D341Med (cell line): ENCODE data around the gene HADH.
"Not testable (repeated sequence)": the region's sequence is repeated elsewhere in the genome, so short reads cannot be mapped to it uniquely, and the experiment has no call there.

Source experiments
- DNase-seq: peaks from one replicate; pipeline ENCODE4 v3.0.0; 2012; ENCODE audit warnings: low spot score

The HADH gene

DNA sequence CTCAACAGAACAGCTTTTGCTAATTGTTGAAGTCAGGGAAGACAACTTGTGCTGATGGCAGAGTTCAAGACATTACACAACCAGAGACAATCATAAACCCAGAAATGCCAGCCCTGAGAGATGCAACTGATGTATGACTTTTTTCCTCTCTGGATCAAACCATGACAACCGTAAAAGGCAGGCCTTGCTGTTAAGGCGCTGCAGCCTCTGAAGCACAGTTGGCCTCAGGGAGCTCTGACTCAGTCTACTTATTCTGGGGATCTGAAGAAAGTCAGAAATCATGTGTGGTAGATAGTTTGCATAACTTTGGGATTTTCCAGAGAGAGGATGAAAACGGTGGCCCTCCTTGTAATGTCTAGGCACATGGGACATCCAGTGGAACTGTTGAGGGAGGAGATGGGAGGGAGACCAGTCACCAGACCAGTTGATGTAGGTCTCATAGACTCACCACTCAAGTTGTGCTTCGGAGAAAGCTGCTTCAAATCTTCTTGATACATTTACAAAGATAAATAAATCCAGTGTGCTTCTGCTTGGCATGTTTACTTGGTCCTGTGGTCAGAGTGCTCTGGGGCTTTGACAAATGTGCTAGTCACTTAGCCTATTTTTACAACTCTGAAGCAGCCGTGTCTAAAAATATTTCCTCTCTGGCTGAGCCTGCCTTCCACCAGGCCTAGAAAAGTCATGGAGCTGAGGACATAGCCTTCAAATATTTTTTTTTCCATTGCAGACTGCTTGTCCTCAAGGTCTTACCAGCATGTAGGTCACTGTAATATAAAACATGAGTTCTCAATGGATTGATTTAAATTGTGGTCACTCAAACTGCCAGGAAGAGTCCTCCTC lies 7.5 kb downstream of the HADH start:
- no peak for DNase-seq

DNA sequence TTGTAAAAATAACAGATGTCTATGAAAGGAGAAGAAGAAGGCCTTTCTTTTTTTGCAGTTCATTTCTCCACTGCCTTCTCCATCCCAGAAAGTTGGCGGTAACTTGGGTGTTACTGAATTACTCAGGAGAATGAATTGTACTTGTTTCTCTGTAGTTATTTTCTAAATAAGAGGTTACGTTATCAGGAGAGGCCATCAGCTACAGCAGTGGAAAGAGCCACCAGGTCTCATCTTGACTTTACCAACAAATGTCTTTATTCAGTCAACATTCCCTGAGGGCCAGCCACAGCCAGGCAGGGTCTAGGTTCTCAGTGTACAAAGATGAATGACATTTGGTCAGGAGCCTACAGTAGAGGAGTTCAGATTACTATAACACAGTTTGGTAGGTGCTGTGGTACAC lies 8.1 kb downstream of the HADH start:
- no peak for DNase-seq

DNA sequence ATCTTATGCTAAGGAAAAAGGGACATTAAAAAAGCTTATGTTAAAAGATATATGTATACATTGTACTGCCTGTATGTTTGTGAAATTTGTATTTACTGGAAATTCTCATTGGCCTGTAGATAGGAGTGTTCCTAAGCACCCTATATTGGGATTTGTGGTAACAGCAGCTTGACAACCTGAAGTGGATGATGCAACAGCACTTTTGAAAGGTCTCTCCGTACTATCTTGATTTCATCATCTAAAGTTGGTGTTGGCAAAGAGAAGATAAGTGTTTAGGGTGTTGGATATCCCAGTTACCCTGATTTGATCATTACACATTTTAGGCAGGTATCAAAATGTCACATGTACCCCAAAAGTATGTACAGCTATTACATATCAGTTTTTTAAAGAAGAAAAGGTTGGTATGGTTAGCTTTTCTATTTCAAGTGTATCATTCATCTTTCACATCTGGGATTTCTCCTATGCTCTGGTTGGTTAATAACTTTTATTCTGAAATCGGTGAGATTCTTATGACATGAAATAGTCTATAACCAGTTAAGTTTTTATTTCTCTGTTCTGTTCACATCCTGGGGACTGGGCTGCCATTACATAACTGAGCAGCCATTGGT lies 10.3 kb downstream of the HADH start:
- no peak for DNase-seq

DNA sequence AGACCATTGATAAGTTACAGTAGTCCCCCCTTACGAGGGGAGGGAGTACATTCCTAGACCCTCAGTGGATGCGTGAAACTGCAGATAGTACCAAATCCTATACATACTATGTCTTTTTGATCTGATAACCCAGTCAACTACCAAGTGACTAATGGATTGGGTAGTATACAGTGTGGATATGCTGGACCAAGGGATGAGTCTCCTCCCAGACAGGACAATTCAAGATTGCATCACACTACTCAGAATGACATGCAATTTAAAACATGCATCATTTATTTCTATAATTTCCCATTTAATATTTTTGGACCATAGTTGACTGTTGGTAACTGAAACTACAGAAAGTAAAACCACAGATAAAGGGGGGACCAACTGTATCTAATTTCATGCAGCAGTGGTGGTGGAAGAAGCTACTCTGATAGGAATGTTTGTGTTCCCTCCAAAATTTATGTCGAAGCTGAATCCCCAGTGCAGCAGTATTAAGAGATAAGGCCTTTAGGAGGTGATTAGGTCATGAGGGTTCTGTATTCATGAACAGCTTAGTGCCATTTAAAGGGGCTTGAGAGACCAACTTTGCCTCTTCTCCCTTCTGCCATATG lies 11.9 kb downstream of the HADH start:
- no peak for DNase-seq

DNA sequence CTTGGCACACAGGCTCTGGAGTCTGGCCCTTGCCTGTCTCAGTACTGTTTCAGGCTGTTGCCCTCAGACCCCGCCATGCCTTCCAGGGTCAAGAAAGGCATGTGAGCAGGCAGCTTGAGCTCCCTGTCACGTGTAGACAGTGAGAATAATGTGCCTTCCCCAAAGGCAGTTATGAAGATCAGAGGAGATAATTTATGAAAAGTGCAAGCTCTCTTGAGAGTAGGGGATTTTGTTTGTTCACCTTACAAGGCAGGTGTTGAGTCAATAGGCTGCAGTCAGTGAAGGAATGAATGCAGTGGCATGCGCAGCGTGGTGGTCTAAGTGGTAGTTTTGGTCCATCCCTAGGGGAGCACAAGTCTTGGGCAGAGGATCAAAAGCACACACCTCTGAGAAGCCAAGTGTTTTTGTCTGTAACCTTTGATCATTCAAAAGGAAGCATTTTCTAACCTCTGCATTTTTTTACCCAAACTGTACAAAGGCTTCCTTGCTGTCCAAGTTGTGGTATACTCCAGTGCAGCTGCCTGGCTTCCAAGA lies 14.4 kb downstream of the HADH start:
- DNase-seq, result no peak

DNA sequence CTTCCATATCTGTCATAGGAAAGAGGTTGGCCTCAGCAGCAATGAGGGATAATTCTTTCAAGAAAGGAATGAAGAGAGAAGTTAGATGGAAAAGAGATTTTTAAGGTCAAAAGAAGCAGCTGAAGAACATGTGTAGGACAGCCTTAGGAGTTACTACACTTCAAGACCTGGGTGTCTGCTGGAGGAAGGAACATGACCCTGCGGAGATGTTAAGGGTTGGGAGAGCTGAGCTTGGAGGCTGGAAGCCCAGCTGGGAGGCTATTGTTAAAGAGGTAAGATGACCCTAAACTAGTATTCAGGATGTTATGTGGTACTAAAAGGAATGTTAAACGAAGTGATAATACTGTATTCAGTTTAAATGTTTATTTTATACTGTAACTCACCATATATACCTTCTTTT lies 15.0 kb downstream of the HADH start:
- DNase-seq, result no peak

DNA sequence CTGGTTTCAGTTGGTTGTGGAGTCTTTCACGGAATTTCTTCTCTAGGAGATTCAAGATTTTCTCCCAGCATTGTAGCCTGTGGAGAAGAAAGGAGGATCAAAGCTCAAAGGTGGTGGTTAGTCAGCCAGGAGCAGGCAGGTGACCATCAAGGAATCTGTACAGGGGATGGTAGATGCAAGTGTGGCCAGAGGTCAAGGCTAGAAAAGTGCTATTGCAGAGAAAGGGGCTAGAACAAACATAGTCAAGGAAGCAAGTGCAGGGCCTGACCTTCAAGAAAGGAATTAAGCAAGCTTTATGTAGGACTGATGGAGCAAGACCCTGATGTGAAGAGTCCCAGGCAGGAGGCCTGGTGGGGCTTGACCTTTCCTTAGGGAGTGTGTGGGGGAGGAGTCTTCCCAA lies 16.1 kb downstream of the HADH start:
- DNase-seq, result no peak

DNA sequence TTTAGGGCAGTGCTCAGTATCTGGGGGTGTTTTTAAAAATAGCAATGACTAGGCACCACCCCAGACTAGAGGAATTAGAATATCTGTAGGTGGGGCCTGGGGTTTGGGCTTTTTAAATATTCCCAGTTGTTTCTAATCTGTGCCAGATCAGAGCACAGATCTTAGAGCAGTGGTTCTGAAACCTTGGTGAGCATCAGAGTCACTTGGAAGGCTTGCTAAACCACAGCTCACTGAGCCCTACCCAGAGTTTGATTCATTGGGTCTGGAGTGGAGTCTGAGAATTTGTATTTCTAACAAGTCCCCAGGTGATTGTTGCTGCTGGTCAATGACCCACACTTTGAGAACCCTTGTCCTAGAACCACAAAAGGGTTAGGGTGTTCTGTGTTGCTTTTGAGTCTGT lies 16.7 kb downstream of the HADH start:
- no peak for DNase-seq

DNA sequence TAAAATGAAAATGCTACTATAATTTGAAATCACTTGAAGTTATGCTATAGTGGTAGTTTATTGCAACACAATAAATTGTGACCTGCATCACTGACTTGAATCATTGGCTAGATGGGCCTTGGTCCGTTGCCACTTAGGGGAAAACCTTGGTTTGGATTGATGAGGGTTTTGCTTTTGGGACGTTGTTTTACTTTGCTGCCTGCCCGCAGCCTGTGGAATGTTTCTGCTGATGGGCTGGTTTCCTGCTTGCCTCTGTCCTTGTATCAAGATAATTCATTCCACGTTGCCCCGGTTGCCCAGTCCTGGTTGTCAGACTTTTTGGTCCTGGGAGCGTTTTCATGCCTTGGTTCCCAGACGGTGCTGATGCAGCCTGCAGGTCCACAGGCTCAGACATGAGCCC lies 18.3 kb downstream of the HADH start:
- no peak for DNase-seq

DNA sequence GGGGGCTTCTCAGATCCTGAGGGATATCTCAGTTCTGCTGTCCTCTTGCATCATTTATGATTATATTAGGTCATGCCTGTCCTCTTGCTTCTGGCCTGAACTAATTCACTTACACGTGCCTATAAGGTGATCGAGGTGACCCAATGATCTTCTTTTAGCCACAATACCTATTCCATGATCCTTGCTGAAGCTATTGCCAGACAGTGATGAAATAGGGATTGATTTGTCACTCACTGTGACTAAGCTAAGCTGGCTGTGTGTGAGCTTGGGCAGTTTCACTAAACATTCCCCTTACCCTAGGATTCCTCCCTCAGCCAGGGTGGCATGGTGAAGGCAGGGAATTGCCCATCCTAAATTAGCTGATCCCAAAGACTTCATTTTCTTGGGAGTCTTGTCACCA lies 19.0 kb downstream of the HADH start:
- no peak for DNase-seq

DNA sequence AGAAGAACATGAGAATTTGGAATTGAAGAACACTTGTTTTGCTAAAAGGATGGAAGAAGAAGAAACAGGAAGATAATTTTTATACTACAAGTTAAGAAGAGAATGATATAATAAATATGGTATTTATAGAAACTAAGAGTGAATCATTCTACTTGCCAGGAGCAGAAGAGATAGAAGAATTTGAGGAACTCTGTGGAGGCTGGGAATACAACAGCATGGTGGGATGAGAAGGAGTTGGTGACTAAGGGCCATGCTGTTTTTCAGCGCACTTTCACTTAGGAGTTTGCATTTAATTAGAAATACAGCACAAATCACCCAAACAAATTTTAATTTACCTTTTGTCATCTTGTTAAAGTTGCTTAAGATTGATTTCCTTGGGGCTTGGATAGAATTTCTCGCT lies 20.5 kb downstream of the HADH start:
- no peak for DNase-seq

DNA sequence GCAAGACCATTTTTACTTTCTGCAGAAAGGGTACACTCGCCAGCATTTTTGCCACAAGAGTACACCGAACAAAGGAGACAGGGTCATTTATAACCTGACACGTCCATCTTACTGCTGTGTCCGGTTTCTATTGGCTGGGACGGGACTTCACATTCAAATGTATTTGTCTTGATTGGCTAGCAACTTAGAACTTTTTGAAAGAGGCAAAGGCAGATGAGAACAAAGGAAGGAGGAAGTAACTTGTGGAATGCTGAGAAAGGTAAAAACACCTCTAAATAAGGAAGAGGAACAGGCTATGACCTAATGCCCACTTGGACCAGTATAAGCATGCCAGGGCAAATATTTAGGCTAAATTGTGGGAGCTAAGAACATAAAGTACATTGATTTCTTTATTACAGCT lies 22.7 kb downstream of the HADH start:
- DNase-seq, result not testable (repeated sequence)

DNA sequence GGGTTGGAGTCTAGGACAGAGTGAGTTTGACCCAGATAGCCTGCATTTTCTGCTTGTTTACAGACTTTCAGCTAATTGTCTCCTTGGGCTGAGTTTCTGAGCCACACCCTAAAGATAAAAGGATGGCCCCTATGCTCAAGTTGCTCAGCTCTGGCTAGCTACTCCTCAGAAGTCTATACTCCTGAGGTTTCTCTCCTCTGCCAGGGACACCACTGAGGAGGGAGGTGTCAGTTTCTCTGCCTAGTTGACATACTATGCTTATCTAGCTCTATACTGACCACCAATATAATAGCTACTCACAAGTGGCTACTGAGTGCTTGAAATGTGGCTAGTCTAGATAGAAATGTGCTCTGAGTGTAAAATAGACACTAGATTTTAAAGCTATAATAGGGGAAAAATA lies 23.6 kb downstream of the HADH start:
- no peak for DNase-seq

DNA sequence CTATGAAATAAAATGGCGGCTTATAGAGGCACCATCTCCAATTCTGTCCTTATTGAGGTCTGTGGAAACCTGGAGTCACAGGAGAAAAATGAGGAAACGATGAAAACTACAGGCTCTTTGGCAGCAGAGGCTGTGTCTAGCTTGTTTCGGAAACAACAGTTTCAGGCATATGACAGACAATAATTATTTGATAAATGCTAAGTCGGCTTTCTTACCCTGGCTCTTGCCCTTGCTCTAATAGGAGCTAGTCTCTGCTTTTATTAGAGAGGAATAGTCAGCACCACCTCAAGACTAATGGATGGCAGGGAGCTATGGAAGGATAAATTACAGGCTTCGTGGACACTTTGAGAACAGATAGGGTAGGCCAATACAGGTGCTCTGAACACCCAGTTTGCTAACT lies 24.3 kb downstream of the HADH start:
- no peak for DNase-seq

DNA sequence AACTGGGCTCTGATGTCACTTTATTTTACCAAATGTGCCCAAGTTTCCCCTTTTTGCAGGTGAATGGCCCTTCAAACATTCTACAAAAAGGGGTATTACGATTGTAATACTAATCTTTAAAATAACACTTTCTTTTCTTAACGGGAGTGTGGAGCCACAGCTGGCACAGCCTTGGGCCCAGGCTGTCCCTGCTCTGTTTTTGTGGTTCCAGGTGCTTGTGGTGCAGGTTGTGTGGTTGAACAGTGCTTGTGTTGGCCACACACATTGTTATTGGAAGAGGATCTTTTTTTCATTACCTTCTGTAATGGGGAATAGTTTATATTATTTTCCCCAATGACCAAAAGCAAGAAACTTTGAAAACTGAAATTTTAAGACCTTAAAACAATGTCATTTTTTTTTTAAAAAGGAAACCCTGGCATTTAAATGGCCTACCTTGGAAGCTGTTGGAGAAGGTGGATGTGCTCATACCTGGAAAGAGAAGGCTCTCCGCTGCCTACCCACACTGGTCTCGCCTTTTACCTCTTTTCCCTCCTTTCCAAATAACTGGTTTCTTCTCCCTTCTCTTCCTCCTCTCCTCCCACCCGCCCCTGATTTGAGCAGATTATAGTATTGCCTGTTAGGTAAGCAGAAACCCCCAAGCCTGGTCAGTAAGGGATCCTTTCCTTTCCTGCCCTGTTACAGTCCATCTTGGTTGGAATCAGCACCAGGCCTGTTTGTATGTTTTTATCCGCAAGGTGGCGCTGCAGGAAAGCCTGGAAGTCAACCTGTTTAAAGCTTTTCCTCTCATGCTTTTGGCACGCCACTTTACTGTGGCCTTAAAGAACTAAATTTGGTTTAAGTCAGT lies 28.6 kb downstream of the HADH start:
- DNase-seq, result peak; percentile 80

DNA sequence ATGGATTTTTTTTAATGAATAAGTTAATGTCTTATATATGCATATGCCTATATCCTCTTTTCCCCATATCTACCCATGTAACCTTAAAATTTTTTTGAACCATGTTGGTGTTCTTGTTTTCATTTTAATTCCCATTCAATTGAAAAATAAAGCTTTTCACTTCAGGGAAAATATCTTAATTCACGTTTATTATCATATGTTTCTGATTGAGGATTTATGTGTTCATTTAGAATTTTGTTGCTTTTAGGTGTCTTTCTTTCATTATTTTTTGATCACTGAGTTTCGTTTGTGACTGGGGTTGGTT lies 29.1 kb downstream of the HADH start:
- no peak for DNase-seq

DNA sequence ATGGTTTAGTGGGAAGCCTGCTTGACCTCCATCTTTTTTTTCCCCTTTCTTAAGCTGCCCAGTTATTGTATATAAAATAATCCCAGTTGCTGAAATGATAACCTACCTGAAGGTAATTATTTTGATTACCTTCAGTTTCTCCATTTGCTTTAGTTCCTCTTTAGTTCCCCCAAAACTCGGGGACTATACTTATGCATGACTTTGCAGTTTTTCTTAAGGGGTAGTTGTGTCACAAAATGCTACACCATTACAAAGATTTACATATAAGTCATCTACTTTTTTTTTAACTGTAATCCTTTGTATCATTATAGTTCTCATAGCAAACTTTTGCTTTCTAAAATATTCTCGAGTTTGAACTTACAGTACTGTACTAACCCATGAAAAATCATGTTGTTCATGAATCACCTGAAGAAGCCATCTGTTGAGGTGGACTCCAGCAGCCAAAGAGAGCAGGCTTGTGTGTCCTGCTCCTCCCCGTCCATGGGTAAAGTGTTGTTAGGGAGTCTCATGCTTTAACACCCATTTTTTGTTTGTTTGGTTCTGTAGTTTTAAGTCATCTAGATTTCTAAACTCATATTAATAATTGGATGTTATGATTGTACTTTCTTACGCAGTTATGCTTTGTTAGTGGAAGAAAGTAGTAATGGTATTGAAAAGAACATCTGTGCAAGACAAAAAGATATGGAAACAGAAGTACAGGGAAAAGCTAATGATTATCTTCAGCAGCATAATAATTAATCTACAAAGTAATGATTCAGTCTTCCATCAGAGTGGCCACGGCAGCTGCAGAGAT lies 34.6 kb downstream of the HADH start:
- DNase-seq, result no peak

DNA sequence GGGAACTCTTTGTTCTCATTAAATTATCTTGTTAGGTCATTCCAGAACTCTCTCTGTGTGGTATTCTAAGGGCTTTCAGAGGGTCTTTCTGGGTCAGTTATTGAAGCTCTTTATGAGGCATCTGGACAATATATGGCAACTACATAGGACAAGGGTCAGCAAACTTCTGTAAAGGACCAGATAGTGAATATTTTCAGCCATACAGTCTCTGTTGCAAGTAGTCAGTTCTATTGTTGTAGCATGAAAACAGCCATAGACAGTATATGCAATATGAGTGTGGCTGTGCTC lies 35.1 kb downstream of the HADH start:
- DNase-seq, result no peak

DNA sequence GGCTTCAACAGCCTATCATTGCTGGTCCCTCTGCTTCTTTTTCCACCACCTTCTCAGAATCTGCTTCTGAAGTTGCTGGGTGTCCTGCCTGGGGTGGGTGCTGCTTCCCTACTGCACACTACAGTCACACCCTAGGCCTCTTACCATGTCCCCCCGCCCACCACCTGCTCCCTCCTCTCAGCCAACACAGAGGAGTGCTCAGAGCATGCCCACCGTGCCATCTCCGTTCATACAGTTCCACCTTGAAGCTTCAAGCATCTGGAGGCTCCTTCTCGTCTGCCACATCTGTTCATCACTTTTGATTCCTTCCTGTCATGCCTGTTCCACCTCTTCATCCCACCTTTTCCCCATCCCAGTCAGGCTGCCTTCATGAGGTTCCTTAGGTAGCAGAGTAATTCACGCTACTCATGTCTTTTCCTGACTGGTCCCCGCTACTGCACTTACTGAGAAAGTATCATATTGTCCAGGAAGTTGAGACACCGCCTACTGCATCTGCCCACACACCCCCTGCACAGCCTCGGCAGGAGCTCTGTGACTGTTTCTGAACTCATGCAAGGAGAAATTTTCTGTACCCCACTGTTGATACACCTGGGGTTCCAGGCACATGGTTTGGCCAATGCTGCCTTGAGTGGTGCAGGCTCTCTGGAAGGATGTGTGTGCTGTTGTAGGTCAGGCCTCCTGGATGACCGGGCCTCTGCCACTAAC lies 39.5 kb downstream of the HADH start:
- no peak for DNase-seq

DNA sequence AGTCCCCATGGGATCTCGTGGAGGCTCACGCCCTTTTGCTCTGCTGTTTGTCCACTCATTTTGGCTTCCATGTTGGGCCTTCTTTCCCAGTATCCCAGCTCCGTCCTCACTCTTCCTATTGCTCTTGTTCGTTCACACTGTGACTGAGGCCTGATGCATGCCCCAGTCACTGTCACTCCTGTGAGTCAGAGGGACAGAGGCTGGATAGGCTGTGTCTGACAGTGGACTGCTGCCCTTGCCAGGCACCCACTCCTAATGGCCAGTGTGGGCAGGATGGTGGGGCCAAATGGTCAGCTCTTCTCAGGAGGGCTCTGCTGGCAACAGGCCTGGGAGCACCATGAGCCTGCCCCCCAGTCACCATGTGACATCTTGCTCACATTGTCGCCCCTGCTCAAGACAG lies 40.0 kb downstream of the HADH start:
- DNase-seq, result no peak

DNA sequence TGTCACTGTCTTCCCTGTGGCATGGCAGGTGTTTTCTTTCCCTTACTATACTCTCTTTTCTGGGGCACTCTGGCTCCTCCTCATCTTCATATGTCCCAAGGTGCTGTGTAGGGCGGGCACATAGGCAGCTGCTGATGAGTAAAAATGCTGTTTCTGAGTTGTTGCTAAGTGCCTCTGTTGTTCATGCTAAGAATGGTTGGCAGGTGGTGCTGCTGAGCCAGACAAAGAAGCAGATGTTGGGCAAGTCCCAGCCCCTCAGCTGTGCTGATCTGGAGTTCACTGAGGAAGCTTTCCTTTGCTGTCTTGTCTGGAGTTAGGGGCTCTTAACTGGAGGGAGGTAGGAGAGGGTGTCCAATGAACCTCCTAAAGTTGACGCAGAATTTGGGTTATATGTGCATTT lies 40.6 kb downstream of the HADH start:
- peak; percentile 80 for DNase-seq
